Kidney (tissue), 14 donors: ENCODE data around the gene SENP3. TPM values are rescaled to one million over a fixed set of nuclear protein-coding genes. Genes with fewer than 3 reads are reported as not detected.

ENCODE experiments used
- DNase-seq, 5 donors: peaks; one replicate each; pipeline ENCODE4 v3.0.0-alpha.2; 2013 to 2020
- FAIRE-seq: peaks from 2 replicates; lab custom pipeline; 2012; peaks lifted over from hg19 to GRCh38; lab: Jason Lieb, UNC
- H3K27ac ChIP-seq, 2 donors: one replicate each; pipeline ENCODE4 v1.7.0; 2013; ENCODE audit warnings: low read depth in 2 of 2, low read length in 2 of 2, inconsistent platforms in 1 of 2
- H3K27me3 ChIP-seq: one replicate; pipeline ENCODE4 v1.7.1; 2013; ENCODE audit warnings: low read length, inconsistent platforms; ENCODE audit not compliant: control insufficient read depth, insufficient read depth
- H3K36me3 ChIP-seq, 3 donors: one replicate each; pipeline versions ENCODE4 v1.7.0 to v1.7.1; 2013; ENCODE audit warnings: low read length in 3 of 3, control low read depth in 1 of 3, inconsistent platforms in 1 of 3; ENCODE audit not compliant: insufficient read depth in 3 of 3, control insufficient read depth in 2 of 3
- H3K4me1 ChIP-seq, 3 donors: one replicate each; pipeline versions ENCODE4 v1.7.0 to v1.7.1; 2013; ENCODE audit warnings: low read length in 3 of 3, inconsistent platforms in 1 of 3, low read depth in 1 of 3; ENCODE audit not compliant: control insufficient read depth in 2 of 3, insufficient read depth in 2 of 3
- H3K4me3 ChIP-seq, 3 donors: one replicate each; pipeline versions ENCODE4 v1.7.0 to v1.8.1; 2013; ENCODE audit warnings: low read length in 3 of 3, control low read depth in 1 of 3, inconsistent platforms in 1 of 3
- H3K9ac ChIP-seq, 3 donors: one replicate each; pipeline versions ENCODE4 v1.7.0 to v1.7.1; 2013; ENCODE audit warnings: low read length in 3 of 3, control low read depth in 1 of 3, inconsistent platforms in 1 of 3
- H3K9me3 ChIP-seq, 3 donors: one replicate each; pipeline versions ENCODE4 v1.7.0 to v1.7.1; 2013; ENCODE audit warnings: low read length in 3 of 3, control low read depth in 1 of 3, inconsistent platforms in 1 of 3; ENCODE audit not compliant: control insufficient read depth in 2 of 3, insufficient read depth in 1 of 3
- CTCF ChIP-seq: IDR thresholded peaks from 3 replicates; pipeline ENCODE4 v1.5.1; 2012; ENCODE audit warnings: mild to moderate bottlenecking, moderate library complexity, borderline replicate concordance; ENCODE audit not compliant: insufficient read depth; ENCODE audit errors: extremely low read depth
- intact Hi-C: fragments of 100-400 bp; cut with DNase I; formaldehyde crosslinking; loops from one replicate; pipeline ENCODE4 v1.11.1; 2022
- polyA plus RNA-seq: library from polyadenylated mRNA; stranded (reverse); fragments of 350-450 nt; fragmentation: Illumina TruSeq; extraction: RNeasy Lipid Tissue Mini Kit (QIAGEN cat#74804); gene quantifications from one replicate; pipeline ENCODE4 v1.2.3, GENCODE V29; 2014; ENCODE audit warnings: low read depth, low replicate concordance; ENCODE audit not compliant: insufficient read depth
- total RNA-seq: library from RNA; stranded (reverse); fragmentation: NEBNext Ultra II Directional; extraction: Animal tissue kit (Norgen Biotek cat#: 25700); gene quantifications from one replicate; pipeline ENCODE4 v1.2.1, GENCODE V29; 2021
- donor health status: control.
- donor health status: control.
- donor health status: control.
- donor health status: control.
- donor health status: control.
- donor health status: DM: yes; HTN: yes; CAD: no.
- donor health status: Normal renal cell carcinoma (clear cell type).

SENP3 gene
- total and polyA plus RNA-seq, 2 donors from 2014 or later = 43.5 to 50.3 TPM

- Histone ChIP-seq H3K4me1 (peaks cover 4 to 22% (median 17%) of the 10 kb centered on the region in 3 donors), H3K27me3 (no peaks in the 10 kb centered on the region), H3K4me3 (peak overlapping the region; percentile 3 to 28 (median 7)), H3K36me3 (peaks cover 2 to 3% (median 3%) of the 10 kb centered on the region in 3 donors), H3K27ac (peak overlapping the region in 1 of 2 donors; percentile 15), H3K9ac (peak overlapping the region in 2 of 3 donors; percentile 23 to 53), H3K9me3 (no peaks in the 10 kb centered on the region)
- FAIRE-seq = no peak
- TF ChIP-seq CTCF = no peak
- DNase-seq = no peak
- intact Hi-C loops = no loop called here
Observed at GRCh38 chr17:7611635-7612293, 50.0 kb downstream of the SENP3 start.

- H3K4me3 ChIP-seq = peak overlapping the region in 2 of 3 donors; percentile 3 to 28
- intact Hi-C loops = no loop called here
- H3K4me1 ChIP-seq = peaks cover 4 to 22% (median 17%) of the 10 kb centered on the region in 3 donors
- no peak for FAIRE-seq
- H3K36me3 ChIP-seq = peaks cover 2 to 3% (median 3%) of the 10 kb centered on the region in 3 donors
- H3K27ac ChIP-seq = peak overlapping the region in 1 of 2 donors; percentile 15
- peak in 1 of 5 donors; percentile 48 for DNase-seq
- no peaks in the 10 kb centered on the region for H3K9me3 ChIP-seq
- H3K9ac ChIP-seq = peak overlapping the region in 1 of 3 donors; percentile 53
- TF ChIP-seq CTCF = no peak
- no peaks in the 10 kb centered on the region for H3K27me3 ChIP-seq
Observed at GRCh38 chr17:7612294-7612640, 50.5 kb downstream of the SENP3 start.

GRCh38 chr17:7613769-7614424 is 52.2 kb downstream of the SENP3 start:
- FAIRE-seq (no peak), DNase-seq (peak in 2 of 5 donors; percentile 22 to 23)
- Histone ChIP-seq H3K9me3 (no peaks in the 10 kb centered on the region), H3K9ac (peak overlapping the region; percentile 52 to 93 (median 61)), H3K27ac (peak overlapping the region; percentile 68 to 87), H3K27me3 (no peaks in the 10 kb centered on the region), H3K4me1 (peaks cover 4 to 22% (median 17%) of the 10 kb centered on the region in 3 donors), H3K36me3 (peaks cover 0 to 3% (median 2%) of the 10 kb centered on the region in 3 donors), H3K4me3 (peak overlapping the region; percentile 51 to 93 (median 81))
- no peak for TF ChIP-seq CTCF
- intact Hi-C loops = no loop called here
